Measurements from ENCODE around the gene TCOF1.

Gene TCOF1

DNA sequence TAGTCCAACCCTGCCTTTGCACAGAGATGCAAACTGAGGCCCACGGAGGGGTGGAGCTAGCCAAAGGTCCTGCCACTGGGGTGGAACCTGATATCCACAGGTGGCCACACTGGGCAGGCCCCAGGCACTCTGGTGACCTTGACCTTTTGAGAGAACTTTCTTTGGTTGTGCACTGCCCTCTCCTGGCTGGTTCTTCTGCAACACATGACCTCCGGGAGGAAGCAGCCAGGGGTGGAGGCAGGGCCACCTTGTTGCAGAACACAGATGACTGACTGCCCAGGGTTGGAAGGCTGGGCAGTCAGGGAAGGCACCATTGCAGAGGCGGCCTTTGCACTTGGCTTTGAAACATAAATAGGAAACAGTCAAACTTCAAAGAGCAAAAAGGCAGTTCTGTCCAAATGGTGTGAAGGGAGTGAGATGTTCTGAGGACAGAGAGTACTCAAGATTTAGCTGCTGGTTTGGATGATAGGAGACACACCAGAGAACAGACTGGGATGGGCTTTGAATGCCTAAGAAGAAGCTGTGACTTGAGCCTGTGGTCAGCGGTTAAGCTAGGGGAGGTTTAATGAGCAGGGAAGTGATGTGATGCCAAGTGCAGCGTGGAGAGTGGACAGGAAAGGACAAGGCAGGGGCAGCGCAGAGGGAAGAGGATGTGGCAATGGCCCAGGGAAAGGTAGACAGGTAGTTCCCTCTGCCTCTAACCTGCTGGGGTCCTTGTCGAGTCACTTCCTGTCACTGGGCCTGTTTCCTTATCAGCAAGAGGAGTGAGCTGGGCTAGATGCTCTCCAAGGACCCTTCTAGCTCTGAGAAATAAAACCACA is 6.8 kb upstream of the TCOF1 start:
- DNase-seq (ENCODE audit: low read depth) = peak; percentile 44

DNA sequence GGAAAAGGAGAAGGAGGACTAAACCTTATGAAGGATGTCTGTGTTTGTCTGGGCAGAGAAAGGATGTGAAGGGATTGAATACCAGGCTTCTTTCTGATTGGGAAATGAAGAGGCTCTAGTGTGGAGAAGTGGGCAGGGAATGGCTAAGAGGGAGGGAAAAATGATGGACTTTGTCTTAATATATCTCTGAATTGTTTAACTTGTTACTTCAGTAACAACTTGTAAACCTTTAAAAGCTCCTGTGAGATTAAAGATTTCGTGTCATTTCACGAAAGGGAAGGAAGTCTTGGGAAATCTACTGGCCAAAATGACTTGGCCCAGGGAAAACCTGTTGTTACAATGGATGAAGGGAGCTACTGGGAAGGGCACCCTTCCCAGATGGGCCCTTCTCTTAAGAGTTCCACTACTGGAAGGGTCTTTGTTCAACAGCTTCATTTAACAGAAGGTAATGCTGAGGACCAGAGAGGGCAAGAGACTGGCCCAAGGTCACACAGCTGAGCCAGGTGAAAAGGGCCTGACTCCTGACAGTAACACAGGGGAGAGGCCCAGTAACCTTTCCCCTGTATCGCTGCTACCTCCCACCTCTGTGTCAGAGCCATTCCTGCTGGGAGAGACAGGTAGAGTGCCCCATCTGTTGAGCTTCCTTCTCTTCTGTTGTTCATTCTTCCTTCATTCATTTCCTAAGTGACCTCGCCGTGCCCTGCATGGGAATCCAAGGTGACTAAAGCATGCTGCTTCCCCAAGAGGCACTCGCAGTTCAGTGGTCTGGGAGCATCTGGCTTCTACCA is 5.1 kb upstream of the TCOF1 start:
- no peak for DNase-seq (ENCODE audit: low read depth)

DNA sequence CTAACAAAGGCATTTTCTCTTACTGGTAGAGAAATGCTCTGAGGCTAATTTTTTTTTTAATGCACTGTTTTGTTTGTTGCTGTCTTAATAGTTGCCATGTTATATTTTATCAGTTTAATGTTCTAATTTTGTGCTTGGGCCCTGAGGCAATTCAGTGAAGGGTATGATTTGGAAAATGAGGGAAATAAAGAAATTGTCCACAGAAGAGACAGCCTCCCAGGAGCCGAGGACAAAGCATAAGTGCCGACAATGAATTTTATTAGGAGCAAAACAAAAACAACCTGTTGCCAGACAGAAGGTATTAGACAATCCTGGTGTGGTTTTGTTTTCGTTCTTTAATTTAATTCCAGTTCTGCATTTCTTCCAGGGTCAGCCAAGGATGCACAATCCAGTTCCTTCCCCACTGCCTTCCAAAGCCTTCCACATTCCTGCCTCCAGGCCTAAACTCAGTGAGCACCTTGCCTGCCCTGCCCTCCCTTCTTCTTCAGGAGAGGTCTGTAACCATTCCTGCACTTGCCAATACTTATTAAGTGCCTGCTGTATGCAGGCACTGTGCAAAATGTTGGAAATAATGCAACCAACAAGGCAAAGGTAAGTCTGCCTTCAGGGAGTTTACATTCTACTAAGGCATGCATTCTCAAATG is 4.3 kb upstream of the TCOF1 start:
- DNase-seq (ENCODE audit: low read depth) = no peak

DNA sequence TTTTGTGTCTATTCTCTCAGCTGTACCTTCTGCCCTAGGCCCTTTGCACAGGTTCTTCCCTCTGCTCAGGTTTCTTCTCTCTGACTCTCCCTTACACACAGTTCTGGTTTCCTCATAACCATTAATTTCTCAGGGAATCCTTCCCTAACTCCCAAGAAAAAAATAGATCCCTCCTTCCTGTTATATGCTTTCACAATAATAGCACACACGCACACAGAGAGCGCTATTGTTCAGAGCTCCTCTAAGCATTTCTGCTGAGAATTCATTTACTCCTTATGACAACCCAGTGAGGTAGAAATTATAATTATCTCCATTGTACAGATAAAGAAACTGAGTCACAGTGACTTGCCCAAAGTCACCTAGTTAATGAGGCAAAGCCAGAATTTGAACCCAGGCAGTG is 1.7 kb upstream of the TCOF1 start:
- no peak for DNase-seq (ENCODE audit: low read depth)

DNA sequence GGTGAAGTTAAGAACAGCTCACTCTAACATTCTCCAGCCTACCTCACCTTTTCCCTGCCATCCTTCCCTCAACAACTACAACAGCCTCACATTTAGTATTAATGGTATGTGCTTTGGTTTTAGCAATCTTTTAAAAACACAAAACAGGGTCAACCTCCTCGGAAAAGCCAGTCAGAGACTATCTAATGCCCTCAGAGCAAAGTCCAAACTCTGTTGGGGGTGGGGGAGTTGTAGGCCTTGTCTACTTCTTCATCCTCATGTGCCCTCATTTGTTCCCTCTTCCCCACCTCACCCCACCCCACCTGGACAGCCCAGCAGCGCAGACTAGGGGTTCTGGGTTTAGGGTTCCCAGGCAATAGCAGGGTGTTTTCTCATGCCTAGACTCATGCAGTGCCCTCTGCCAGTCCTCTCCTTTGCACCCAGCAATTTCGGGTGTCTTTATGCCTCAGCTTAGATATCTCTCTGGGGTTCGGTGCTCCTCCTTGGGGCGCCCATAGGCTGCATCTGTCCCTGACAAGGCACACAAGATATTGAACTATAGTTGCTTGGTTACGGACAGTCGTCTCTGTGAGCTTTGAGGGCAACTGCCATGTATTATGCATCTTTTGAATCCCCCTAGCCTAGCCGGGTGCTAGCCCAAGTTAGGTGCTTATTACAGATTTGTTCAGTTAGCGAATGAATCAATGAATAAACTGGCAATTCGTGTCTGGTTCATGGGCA is 762 bp upstream of the TCOF1 start:
- no peak for DNase-seq (ENCODE audit: low read depth)

DNA sequence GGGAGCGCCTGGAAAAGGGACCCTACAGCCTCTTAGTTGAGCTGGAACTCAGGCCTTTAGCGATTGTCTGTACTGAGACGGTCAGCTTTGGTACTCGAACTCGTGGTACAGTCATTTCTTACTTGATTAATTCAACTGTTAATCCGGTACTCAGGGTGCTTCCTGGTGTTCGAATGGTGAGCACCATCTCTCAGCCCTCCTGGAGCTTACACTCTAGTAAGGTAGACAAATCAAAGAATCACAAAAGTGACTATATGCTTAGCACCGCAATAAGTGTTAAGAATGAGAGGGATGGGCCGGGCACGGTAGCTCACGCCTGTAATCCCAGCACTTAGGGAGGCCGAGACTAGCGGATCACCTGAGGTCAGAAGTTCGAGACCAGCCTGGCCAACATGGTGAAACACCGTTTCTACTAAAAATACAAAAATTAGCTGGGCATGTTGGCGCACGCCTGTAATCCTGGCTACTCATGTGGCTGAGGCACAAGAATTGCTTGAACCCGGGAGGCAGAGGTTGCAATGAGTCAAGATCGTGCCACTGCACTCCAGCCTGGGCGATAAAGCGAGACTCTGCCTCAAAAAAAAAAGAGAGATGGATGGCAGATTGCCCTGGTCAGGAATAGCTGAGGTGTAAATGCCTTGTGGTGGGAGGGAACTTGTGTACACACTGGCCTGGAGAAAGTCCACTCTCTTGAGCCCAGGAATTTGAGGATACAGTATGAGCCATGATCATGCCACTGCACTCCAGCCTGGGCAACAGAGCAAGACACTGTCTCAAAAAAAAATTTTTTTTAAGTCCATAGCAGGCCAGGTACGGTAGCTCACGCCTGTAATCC is 981 bp downstream of the TCOF1 start:
- DNase-seq (ENCODE audit: low read depth) = no peak

DNA sequence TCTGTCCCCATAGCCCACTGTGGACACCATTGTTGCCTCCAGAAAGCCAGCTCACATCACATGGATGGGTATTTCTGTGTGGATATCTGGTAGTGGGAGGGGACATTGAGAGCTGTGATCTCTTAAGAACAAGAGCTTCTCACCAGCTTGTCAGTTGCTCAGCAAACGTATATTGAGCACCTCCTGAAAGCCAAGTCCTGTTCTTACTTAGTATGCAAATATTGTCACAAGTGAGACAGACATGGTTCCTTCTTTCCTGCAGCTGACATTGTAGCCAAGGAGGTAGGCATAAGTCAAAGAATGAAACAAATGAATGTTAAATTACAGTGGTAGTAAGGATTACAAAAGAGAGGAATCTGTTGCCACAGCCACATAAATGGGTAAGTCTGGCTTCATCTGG is 3.8 kb downstream of the TCOF1 start:
- no peak for DNase-seq (ENCODE audit: low read depth)

DNA sequence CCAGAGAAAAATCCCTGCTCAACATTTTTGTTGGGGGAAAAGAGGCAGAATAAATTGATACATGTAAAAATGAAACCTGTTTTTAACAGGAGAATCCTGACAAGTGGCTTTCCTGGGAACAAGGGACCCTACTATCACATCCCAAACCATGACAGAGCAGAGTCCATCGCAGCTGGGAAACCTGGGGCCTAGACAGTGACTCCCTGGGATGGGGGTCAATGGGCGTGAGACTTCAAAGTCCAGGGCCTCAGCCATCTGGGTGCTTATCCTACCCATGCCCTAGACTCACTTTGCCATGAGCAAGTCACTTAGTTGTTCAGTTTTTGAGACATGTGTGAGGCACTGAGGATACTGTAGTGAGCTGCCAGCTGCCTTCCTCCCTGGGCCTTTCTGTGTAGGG is 5.7 kb downstream of the TCOF1 start:
- DNase-seq (ENCODE audit: low read depth) = no peak

DNA sequence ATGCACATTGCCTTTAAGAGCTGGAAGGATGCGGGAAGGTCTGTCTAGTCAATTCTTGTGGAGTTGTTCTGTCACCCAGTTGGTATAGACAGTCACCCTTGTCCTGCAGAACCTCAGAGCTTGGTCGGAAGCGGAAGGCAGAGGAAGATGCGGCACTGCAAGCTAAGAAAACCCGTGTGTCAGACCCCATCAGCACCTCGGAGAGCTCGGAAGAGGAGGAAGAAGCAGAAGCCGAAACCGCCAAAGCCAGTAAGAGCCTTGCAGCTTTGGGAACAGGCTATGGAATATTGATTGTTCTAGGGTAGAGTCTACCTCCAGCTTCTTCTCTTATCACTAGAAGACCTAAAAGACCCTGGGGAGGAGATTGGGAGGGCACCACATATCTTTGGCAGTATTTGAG is 6.5 kb downstream of the TCOF1 start:
- DNase-seq (ENCODE audit: low read depth) = no peak

DNA sequence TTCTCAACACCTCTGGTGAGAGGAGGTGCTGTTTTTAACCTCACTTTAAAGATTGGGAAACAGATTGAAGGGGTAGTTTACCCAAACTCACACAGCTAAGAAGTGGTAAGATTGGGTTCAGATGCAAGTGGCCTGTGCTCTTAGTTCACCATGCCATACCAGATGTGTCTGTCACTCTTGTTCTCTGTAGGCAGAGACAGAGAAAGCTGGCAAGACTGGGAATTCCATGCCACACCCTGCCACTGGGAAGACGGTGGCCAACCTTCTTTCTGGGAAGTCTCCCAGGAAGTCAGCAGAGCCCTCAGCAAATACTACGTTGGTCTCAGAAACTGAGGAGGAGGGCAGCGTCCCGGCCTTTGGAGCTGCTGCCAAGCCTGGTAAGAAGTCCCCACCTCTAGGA is 11.0 kb downstream of the TCOF1 start:
- no peak for DNase-seq (ENCODE audit: low read depth)

DNA sequence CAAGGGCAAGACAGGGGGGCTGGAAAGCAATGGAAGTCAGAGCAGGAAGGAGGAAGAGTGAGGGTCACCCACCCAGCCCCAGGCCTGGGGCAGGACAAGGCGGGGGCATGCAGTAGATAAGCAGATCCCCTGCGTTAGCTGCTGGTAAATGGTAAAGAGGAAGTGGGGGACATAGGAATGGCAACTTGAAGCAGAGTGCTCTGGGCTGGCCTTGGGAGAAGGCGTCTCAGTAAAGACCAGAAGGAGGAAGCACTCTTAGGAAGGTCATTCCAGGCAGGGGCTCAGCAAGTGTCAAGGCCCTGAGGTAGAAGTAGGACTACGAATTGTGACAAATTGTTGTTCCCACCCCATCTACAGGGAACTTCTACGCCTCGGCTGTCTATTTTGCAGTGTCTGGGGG is 15.1 kb downstream of the TCOF1 start:
- DNase-seq (ENCODE audit: low read depth) = no peak

DNA sequence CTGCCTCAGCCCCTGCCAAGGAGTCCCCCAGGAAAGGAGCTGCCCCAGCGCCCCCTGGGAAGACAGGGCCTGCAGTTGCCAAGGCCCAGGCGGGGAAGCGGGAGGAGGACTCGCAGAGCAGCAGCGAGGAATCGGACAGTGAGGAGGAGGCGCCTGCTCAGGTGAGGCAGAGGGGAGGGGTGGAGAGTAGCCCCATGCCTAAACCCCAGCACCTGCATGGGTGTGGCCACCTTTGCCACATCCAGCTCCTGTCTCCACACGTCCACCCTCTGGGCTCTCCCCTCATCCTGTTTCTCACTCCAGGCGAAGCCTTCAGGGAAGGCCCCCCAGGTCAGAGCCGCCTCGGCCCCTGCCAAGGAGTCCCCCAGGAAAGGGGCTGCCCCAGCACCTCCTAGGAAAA is 17.2 kb downstream of the TCOF1 start:
- no peak for DNase-seq (ENCODE audit: low read depth)

DNA sequence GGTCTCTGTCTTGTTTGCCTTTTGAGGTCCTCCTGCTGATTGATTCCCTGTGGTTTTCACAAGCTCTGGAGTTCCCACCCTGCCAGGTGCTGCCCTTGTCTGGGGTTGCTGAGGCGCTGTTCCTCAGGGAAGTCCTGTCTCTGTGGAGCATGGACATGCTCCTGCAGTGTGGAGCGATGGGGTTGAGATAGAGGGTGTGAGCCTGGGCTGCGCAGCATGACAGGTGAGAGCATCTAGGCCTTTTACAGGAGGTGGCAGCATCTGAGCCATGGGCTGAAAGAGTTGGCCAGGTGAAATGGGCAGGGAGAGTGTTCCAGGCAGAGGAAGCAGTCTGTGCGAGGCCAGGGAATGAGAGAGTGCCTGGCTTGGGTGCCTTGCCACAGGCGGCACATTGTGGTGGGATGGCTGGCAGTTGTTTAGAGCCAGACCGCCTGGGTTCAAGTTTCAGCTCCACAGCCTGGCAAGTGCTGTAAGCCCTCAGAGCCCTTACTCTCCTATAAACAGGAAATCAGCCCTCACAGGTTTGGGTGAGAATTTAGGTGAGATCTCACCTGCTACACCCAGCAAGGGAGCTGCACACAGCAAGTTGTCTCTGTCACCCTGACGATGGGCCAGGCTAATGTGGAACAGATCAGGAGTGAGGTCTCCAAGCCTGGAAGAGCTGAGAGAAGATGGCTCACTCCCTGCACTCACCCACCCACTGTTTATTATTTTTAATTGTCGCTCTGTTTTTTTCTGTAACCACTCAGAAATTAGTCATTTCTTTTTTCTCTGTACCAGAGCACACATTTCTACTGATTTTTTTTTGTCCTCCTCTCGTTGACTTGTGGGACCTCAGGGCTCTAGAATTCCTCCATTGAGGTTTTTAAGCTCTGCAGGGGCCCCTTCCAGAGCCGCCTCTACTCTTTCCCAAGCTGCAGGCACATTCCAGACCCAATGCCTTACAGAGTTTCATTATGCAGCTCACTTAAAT is 19.6 kb downstream of the TCOF1 start:
- no peak for DNase-seq (ENCODE audit: low read depth)

DNA sequence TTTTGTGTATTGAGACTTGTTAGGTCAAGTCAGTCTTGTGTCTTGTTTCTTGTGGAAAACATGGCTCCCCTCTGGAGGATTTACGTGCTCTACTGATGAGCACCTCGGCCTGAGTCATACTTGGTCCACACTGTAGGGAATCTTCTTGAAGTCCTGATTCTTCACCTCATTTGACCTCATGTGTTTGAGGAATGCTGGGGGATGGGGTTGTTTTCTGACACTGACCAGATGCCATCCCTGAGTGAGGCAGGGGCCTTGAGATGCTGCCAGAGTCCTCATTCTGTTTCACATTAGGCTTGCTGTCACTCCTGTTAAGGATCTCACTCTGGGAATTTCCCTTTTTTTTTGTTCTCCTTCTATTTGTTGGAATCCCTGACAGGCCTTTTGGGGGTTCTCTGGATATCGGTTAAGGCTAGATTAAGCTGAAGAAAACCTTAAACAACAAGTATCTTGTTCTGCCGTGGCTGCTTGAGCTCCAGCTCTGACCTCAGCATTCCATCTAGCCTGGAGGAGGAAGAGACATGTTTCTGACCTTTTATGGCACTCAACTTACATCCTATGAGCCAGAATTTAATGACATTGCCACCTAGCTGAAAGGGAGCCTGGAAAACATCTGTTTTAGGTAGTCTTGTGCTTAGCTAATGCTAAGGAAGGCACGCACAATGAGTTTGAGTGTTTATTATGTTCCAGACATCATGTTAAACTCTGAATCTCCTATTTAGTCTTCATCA is 20.6 kb downstream of the TCOF1 start:
- peak; percentile 28 for DNase-seq (ENCODE audit: low read depth)

DNA sequence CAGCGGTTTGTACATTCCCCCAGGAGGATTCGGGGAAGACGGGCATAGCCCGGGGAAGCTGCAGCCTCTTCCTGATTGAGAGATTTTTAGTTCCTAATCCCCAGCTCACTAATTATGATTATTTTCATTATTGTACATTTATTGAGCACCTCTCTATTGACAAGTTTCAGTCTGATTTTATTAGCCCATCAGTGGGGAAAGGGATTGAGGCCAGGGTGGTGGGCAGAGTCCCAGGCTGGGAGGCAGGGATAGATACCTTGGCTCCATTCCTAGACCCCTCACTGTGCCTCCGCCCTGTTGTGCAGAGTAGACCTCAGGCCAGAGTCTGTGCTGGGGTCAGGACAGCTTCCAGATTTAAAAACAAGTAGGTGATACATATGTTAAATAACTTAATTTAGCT is 27.2 kb downstream of the TCOF1 start:
- no peak for DNase-seq (ENCODE audit: low read depth)

DNA sequence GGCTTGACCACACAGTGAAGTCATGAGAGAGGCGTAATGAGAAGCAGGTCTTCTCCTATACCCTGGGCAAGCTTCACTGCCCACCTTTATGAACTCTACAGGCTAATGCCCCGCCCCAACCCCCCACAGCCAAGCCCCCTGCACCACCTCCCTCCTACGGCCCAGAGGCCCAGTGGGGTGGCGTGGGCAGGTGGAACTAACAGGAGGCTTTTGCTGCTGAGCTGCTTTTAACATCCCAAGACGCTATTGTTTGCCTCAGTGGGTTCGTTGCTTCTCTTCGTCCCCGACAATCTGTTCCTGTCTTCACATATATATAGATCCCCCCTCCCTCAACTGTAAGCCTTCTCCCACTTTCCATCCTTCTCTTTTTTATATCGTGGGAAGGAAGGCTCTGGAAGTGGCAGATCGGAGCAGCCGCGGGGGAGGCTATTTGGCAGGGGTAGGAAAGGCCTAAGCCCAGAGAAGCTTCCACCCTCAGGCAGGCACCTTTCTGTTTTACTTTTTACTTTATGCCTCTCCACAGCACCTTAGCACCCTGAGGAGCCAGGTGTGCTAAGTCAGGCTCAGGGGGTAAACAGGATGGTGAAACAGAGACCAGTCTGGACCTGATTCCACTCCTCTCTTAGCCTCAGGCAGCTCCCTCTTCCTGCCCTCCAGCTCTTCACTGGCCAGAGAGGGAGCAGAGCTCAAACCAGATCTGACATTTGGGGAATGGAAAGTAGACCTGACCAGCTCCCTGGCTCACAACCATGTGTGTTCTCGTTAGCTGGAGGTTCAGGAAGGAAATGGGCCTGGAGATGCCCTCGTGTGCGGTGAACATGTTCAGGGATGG is 28.7 kb downstream of the TCOF1 start:
- DNase-seq (ENCODE audit: low read depth) = no peak

DNA sequence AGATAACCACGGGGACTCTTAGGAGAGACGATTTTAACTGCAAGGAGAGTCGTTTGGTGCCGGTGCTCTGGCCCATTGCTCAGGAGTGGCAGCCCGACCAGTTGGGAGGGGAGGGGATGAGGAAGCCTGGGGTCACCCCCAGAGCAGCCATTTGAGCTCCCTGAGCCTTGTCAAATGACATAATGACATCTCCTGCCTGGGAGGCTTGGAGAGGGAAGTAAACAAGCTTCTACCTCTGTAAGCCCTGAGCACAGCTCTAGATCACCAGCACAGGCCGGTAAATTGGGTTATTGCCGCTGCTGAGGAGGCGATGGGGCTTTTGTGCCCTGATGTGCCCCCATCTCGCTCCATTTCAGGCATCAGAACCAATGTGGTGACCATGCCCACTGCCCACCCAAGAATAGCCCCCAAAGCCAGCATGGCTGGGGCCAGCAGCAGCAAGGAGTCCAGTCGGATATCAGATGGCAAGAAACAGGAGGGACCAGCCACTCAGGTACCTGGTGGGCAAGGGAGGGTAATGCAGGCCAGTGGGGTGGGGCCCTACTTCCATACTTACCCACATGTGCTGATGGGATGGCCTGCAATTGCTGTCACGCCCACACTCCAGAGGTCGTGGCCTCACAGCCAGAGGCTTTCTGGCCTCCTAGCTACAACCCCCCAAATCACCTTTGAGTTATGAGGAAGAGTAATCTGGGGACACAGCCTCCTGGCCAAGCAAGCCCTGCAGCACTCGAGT is 32.2 kb downstream of the TCOF1 start:
- DNase-seq (ENCODE audit: low read depth) = no peak

Measured in HS-5 (cell line).